Lower leg skin (tissue), 4 donors: Measurements from ENCODE around the gene HES3. TPM values are rescaled to one million over a fixed set of nuclear protein-coding genes. Genes with fewer than 3 reads are reported as not detected.
"Not testable (repeated sequence)": the region's sequence is repeated elsewhere in the genome, so short reads cannot be mapped to it uniquely, and the experiment has no call there.

Source experiments
- DNase-seq, 2 donors: peaks; one replicate each; pipeline ENCODE4 v3.0.0-alpha.2; 2019; ENCODE audit warnings: low spot score in 2 of 2
- H3K4me3 ChIP-seq: fragments of 200-600 bp; sonication (generic); 2 replicates; pipeline ENCODE4 v1.5.1; 2017; ENCODE audit warnings: mild to moderate bottlenecking, low read depth; ENCODE audit not compliant: poor library complexity, severe bottlenecking
- POLR2A ChIP-seq, 2 donors: fragments of 450-650 bp; IDR thresholded peaks; one replicate each; pipeline ENCODE4 v1.6.1; 2016 to 2017; ENCODE audit warnings: antibody characterized with exemption in 2 of 2, mild to moderate bottlenecking in 1 of 2, moderate library complexity in 1 of 2
- WGBS, 2 donors: methylation state at CpG; one replicate each; pipeline ENCODE4 v1.1.5; 2018; 5-methylcytosine and 5-hydroxymethylcytosine counted together
- intact Hi-C: fragments of 100-400 bp; cut with DNase I; formaldehyde crosslinking; loops from one replicate; pipeline ENCODE4 v1.15.0; 2023; ENCODE audit warnings: low total_unique reads
- total RNA-seq, 4 donors: library from RNA; depleted of rRNA; stranded (reverse); fragments of >200 nt; gene quantifications; one replicate each; pipeline ENCODE4 v1.1.0, GENCODE V29; 2016
- TF ChIP-seq, protein P1 (sequence below), 3 donors: fragments of 450-650 bp; IDR thresholded peaks; one replicate each; pipeline ENCODE4 v1.5.1; 2016; ENCODE audit warnings: antibody characterized with exemption in 3 of 3, mild to moderate bottlenecking in 3 of 3, moderate library complexity in 2 of 3

HES3 gene
- total RNA-seq, 4 donors from 2014 or later, result not detected

DNA sequence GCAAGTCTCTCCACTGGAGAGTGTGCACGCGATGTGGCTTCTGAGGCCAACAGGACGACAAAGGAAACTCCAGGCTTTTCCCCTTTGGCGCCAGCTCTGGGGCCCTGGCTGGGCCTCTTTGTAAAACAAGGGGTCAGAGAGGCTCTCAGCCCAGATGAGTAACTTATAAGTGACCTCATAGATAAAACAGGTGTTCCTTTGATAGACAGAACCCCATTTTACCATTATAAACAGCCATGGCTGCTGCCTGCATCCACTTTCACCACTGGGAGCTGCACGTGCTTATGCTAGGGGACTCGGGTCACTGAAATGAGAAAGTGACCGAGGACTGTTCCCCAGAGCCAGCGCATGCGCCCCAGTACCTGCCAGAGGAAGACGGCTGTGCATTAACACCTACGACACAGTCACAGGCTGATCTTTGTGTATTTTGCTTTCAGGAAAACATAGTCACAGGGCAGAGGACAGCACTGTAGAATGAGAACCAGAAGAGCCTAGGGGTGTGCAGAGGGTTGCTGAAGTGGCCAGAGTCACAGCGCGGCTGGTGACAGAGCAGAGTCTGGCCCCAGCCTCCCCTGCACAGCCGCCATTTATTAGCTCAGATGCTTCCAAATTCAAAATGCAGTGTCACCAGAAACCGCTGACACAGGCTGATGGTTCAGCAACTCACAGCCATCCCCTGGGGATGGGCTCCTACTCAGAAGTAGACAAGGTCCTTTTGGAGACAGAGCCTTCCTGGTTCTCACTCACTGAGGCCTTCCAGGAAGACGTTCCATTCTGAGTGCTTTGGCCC lies 25.4 kb upstream of the HES3 start:
- no peak for DNase-seq
- no peak overlapping the region for H3K4me3 ChIP-seq
- intact Hi-C loops, result no loop called here
- TF ChIP-seq, protein P1, sequence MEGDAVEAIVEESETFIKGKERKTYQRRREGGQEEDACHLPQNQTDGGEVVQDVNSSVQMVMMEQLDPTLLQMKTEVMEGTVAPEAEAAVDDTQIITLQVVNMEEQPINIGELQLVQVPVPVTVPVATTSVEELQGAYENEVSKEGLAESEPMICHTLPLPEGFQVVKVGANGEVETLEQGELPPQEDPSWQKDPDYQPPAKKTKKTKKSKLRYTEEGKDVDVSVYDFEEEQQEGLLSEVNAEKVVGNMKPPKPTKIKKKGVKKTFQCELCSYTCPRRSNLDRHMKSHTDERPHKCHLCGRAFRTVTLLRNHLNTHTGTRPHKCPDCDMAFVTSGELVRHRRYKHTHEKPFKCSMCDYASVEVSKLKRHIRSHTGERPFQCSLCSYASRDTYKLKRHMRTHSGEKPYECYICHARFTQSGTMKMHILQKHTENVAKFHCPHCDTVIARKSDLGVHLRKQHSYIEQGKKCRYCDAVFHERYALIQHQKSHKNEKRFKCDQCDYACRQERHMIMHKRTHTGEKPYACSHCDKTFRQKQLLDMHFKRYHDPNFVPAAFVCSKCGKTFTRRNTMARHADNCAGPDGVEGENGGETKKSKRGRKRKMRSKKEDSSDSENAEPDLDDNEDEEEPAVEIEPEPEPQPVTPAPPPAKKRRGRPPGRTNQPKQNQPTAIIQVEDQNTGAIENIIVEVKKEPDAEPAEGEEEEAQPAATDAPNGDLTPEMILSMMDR (IDR thresholded peaks at IDR 0.05), result no peak
- no peak for TF ChIP-seq POLR2A (IDR thresholded peaks at IDR 0.05)
- 87% methylated on average over 16 of the region's 16 CpGs for WGBS, 2 donors

DNA sequence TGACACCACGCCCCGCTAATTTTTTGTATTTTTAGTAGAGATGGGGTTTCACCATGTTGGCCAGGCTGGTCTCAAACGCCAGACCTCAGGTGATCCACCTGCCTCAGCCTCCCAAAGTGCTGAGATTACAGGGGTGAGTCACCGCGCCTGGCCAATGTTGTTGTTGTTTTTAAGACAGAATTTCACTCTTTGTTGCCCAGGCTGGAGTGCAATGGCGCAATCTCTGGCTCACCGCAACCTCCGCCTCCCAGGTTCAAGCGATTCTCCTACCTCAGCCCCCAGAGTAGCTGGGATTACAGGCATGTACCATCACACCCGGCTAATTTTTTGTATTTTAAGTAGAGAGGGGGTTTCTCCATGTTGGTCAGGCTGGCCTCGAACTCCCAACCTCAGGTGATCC lies 24.3 kb upstream of the HES3 start:
- intact Hi-C loops, H3K4me3 ChIP-seq, DNase-seq: not testable (repeated sequence)
- WGBS, 2 donors, result 80% methylated on average over 11 of the region's 11 CpGs

DNA sequence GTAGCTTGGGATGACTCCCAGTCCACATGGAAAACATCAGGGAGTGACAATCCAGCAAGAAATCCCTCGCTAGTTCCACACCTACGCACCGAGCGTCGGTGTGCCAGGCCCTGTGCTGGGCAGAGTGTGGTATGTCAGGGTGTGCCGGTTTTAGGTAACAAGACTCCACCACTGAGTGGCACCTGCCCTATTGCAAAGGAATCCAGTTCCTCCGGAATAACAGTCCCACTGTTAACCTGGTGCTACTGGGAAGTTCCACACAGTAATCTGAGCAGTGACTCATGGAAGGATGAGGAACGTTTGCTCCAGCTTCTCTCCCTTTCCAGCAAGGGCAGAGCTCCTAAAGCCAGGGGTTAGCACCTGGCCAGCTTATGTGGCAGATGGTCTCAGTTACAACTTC lies 23.7 kb upstream of the HES3 start:
- 48 to 52% methylated on average over 8 of the region's 8 CpGs for WGBS, 2 donors
- no peak for DNase-seq
- intact Hi-C loops, result no loop called here
- H3K4me3 ChIP-seq, result no peak overlapping the region
- TF ChIP-seq, protein P1 (IDR thresholded peaks at IDR 0.05), result no peak
- no peak for TF ChIP-seq POLR2A (IDR thresholded peaks at IDR 0.05)

GRCh38 chr1:6221210-6221784 lies 22.7 kb upstream of the HES3 start:
- no peak overlapping the region for H3K4me3 ChIP-seq
- WGBS, 2 donors, result 85 to 95% methylated on average over 12 of the region's 12 CpGs
- no peak for TF ChIP-seq POLR2A (IDR thresholded peaks at IDR 0.05)
- TF ChIP-seq, protein P1 (IDR thresholded peaks at IDR 0.05), result no peak
- no peak for DNase-seq
- intact Hi-C loops, result no loop called here

GRCh38 chr1:6222636-6223035 lies 21.3 kb upstream of the HES3 start:
- WGBS, 2 donors, result 37 to 57% methylated on average over 6 of the region's 6 CpGs
- peak in 1 of 2 donors; percentile 59 for DNase-seq
- intact Hi-C loops, result no loop called here
- TF ChIP-seq, protein P1 (IDR thresholded peaks at IDR 0.05), result no peak
- TF ChIP-seq POLR2A (IDR thresholded peaks at IDR 0.05), result no peak
- H3K4me3 ChIP-seq, result no peak overlapping the region

DNA sequence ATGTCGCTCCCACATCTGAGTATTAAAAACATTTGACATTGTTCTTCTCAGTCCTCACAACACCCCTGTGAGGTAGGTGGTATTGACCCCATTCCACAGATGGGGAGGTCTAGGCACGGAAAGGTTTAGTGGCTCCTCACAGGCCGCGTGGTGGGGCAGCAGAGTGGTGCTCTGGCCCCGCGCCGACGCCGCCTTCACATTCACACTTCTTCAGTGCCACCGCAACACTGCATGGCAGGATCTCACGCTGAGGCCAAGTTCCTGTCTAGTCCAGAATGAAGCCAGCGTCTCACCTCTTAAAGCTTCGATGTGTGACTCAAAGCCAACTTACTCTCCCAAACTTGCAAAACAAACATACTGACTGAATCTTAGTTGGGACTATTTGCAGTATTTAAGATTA lies 20.4 kb upstream of the HES3 start:
- TF ChIP-seq, protein P1 (IDR thresholded peaks at IDR 0.05), result no peak
- TF ChIP-seq POLR2A (IDR thresholded peaks at IDR 0.05), result no peak
- intact Hi-C loops, result no loop called here
- WGBS, 2 donors, result 95 to 98% methylated on average over 13 of the region's 13 CpGs
- H3K4me3 ChIP-seq, result no peak overlapping the region
- no peak for DNase-seq
